ENCODE results near the gene FAP.

FAP gene

GRCh38 chr2:162242586-162243280, 512 bp downstream of the FAP start:
- no peak for DNase-seq

- no peak for DNase-seq
Observed at GRCh38 chr2:162241571-162241970, 1.7 kb downstream of the FAP start.

- no peak for DNase-seq
Observed at GRCh38 chr2:162234620-162235462, 8.4 kb downstream of the FAP start.

- no peak for DNase-seq
Observed at GRCh38 chr2:162233197-162233596, 10.0 kb downstream of the FAP start.

GRCh38 chr2:162232671-162233070, 10.6 kb downstream of the FAP start:
- no peak for DNase-seq

- DNase-seq, result no peak
Observed at GRCh38 chr2:162232027-162232426, 11.2 kb downstream of the FAP start.

- no peak for DNase-seq
Observed at GRCh38 chr2:162230761-162231160, 12.5 kb downstream of the FAP start.

- DNase-seq, result no peak
Observed at GRCh38 chr2:162226836-162227235, 16.4 kb downstream of the FAP start.

GRCh38 chr2:162221064-162221463, 22.2 kb downstream of the FAP start:
- no peak for DNase-seq

GRCh38 chr2:162220368-162220767, 22.9 kb downstream of the FAP start:
- DNase-seq, result no peak

GRCh38 chr2:162219426-162219825, 23.8 kb downstream of the FAP start:
- DNase-seq, result no peak

- DNase-seq, result no peak
Observed at GRCh38 chr2:162217598-162217997, 25.6 kb downstream of the FAP start.

- no peak for DNase-seq
Observed at GRCh38 chr2:162215162-162215561, 28.1 kb downstream of the FAP start.

GRCh38 chr2:162212366-162212765, 30.9 kb downstream of the FAP start:
- no peak for DNase-seq

- no peak for DNase-seq
Observed at GRCh38 chr2:162211732-162212131, 31.5 kb downstream of the FAP start.

GRCh38 chr2:162210385-162210784, 32.9 kb downstream of the FAP start:
- DNase-seq, result no peak

- DNase-seq, result peak; percentile 40
Observed at GRCh38 chr2:162202203-162202602, 41.0 kb downstream of the FAP start.

- no peak for DNase-seq
Observed at GRCh38 chr2:162200636-162201035, 42.6 kb downstream of the FAP start.

GRCh38 chr2:162199913-162200312, 43.3 kb downstream of the FAP start:
- no peak for DNase-seq

GRCh38 chr2:162198239-162198638, 45.0 kb downstream of the FAP start:
- DNase-seq, result no peak

- DNase-seq, result no peak
Observed at GRCh38 chr2:162197069-162197825, 46.0 kb downstream of the FAP start.

- DNase-seq, result no peak
Observed at GRCh38 chr2:162196638-162197037, 46.6 kb downstream of the FAP start.

- DNase-seq, result no peak
Observed at GRCh38 chr2:162188451-162188850, 54.8 kb downstream of the FAP start.
